OCI-LY1 (cell line): ENCODE data around the gene PSMD5.

Experiments
- EZH2 ChIP-seq: fragments of 200-600 bp; sonication (generic), shearing (Covaris generic); IDR thresholded peaks from 2 replicates; pipeline ENCODE4 v1.8.0; 2017; ENCODE audit warnings: borderline replicate concordance, mixed run types, mild to moderate bottlenecking, antibody characterized with exemption, low read length, moderate library complexity, mixed read lengths
- TF ChIP-seq, protein P1 (sequence below): fragments of 200-600 bp; sonication (generic), shearing (Covaris generic); IDR thresholded peaks from 2 replicates; pipeline ENCODE4 v1.5.1; 2017; ENCODE audit warnings: mild to moderate bottlenecking, antibody characterized with exemption, low read length, moderate library complexity, mixed read lengths

DNA sequence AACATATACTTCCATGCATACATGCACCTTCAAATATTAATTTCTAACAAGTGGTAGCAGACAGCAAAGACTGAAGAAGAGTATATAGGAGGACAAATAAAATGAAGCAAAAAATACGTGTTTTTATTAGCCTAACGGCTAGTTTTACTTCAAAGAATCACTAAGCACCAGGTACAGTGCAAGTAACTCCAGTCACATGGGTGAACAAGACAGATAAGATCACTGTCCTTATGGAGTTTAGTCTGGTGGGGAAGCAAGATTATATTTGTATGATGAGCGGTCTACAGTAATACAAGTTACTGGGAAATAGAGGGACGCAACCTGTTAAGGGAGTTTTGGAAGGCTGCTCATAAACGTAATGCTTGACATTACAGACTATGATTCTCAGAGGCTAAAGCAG is 65.5 kb downstream of the PSMD5 start:
- TF ChIP-seq, protein P1, sequence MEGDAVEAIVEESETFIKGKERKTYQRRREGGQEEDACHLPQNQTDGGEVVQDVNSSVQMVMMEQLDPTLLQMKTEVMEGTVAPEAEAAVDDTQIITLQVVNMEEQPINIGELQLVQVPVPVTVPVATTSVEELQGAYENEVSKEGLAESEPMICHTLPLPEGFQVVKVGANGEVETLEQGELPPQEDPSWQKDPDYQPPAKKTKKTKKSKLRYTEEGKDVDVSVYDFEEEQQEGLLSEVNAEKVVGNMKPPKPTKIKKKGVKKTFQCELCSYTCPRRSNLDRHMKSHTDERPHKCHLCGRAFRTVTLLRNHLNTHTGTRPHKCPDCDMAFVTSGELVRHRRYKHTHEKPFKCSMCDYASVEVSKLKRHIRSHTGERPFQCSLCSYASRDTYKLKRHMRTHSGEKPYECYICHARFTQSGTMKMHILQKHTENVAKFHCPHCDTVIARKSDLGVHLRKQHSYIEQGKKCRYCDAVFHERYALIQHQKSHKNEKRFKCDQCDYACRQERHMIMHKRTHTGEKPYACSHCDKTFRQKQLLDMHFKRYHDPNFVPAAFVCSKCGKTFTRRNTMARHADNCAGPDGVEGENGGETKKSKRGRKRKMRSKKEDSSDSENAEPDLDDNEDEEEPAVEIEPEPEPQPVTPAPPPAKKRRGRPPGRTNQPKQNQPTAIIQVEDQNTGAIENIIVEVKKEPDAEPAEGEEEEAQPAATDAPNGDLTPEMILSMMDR = no peak
- TF ChIP-seq EZH2 = no peak
